Peyer's patch (tissue), 4 donors: ENCODE results near the gene PCDHGA10.
"Not testable (repeated sequence)": the region's sequence is repeated elsewhere in the genome, so short reads cannot be mapped to it uniquely, and the experiment has no call there.

ENCODE experiments used
- CTCF ChIP-seq, 6 experiments: fragments of 450-650 bp in 4 of 6; fragments of 200-600 bp in 2 of 6; sonication (generic) in 1 of 6; IDR thresholded peaks; one replicate each; pipeline ENCODE4 v1.5.1; 2017 to 2019; ENCODE audit warnings: antibody characterized with exemption in 6 of 6, mild to moderate bottlenecking in 3 of 6, moderate library complexity in 1 of 6
- POLR2A ChIP-seq, 2 donors: fragments of 450-650 bp; IDR thresholded peaks; one replicate each; pipeline ENCODE4 v1.5.1; 2017; ENCODE audit warnings: antibody characterized with exemption in 2 of 2, mild to moderate bottlenecking in 2 of 2, moderate library complexity in 2 of 2

GRCh38 chr5:141397756-141398551 lies 14.8 kb upstream of the PCDHGA10 start, which contains the start of gene PCDHGB5:
- peak in 4 of 6 experiments; percentile 25 to 46 (median 34) for TF ChIP-seq CTCF (IDR thresholded peaks at IDR 0.05)
- TF ChIP-seq POLR2A (IDR thresholded peaks at IDR 0.05), result not testable (repeated sequence)
